Testis (tissue), 3 donors: ENCODE measurements around the gene GLI1. TPM values are rescaled to one million over a fixed set of nuclear protein-coding genes. Genes with fewer than 3 reads are reported as not detected.

ENCODE experiments used
- DNase-seq: peaks from one replicate; pipeline ENCODE4 v3.0.0-alpha.2; 2019
- H3K27ac ChIP-seq, 2 donors: fragments of 200-600 bp; sonication (generic); one replicate each; pipeline ENCODE4 v1.5.1; 2019
- H3K27me3 ChIP-seq: fragments of 200-600 bp; sonication (generic); one replicate; pipeline ENCODE4 v1.5.1; 2019
- H3K36me3 ChIP-seq: fragments of 200-600 bp; sonication (generic); one replicate; pipeline ENCODE4 v1.5.1; 2017; ENCODE audit warnings: low read depth; ENCODE audit errors: missing control alignments
- H3K4me1 ChIP-seq: fragments of 200-600 bp; sonication (generic); one replicate; pipeline ENCODE4 v1.5.1; 2019
- H3K4me3 ChIP-seq, 2 donors: fragments of 200-600 bp; sonication (generic); one replicate each; pipeline ENCODE4 v1.5.1; 2017 to 2019
- H3K9me3 ChIP-seq: fragments of 200-600 bp; sonication (generic); one replicate; pipeline ENCODE4 v1.5.1; 2017
- CTCF ChIP-seq, 3 experiments: fragments of 450-650 bp in 2 of 3; fragments of 200-600 bp in 1 of 3; sonication (generic) in 1 of 3; IDR thresholded peaks; one replicate each; pipeline ENCODE4 v1.5.1; 2016 to 2019; ENCODE audit warnings: antibody characterized with exemption in 3 of 3, mild to moderate bottlenecking in 2 of 3, moderate library complexity in 1 of 3
- POLR2A ChIP-seq: fragments of 450-650 bp; IDR thresholded peaks from one replicate; pipeline ENCODE4 v1.6.1; 2017; ENCODE audit warnings: antibody characterized with exemption, mild to moderate bottlenecking, moderate library complexity
- WGBS, 2 donors: methylation state at CpG; one replicate each; pipeline ENCODE4 v1.1.5; 2018; 5-methylcytosine and 5-hydroxymethylcytosine counted together
- intact Hi-C: fragments of 100-400 bp; cut with DNase I; formaldehyde crosslinking; loops from one replicate; pipeline ENCODE4 v1.15.1; 2023; ENCODE audit warnings: low total_unique reads
- polyA plus RNA-seq: library from polyadenylated mRNA; stranded (reverse); fragments of 350-450 nt; fragmentation: Illumina TruSeq; extraction: RNeasy Lipid Tissue Mini Kit (QIAGEN cat#74804); gene quantifications from one replicate; pipeline ENCODE4 v1.2.3, GENCODE V29; 2014; ENCODE audit warnings: low read depth, low replicate concordance; ENCODE audit not compliant: insufficient read depth
- total RNA-seq, 2 donors: library from RNA; depleted of rRNA; stranded (reverse); fragments of >200 nt; gene quantifications; one replicate each; pipeline ENCODE4 v1.2.3, GENCODE V29; 2016

Gene GLI1
- total and polyA plus RNA-seq, 3 donors from 2014 or later: 8.3 to 18.0 (median 9.3) TPM

GRCh38 chr12:57514720-57515407 is 55.3 kb downstream of the GLI1 start:
- TF ChIP-seq CTCF (IDR thresholded peaks at IDR 0.05) (no peak), POLR2A (no peak)
- intact Hi-C loops: no loop called here
- 93 to 98% methylated on average over 8 to 9 of the region's 9 CpGs for WGBS, 2 donors
- DNase-seq: no peak
- Histone ChIP-seq H3K27ac (no peak overlapping the region), H3K27me3 (no peaks in the 10 kb centered on the region), H3K36me3 (no peaks in the 10 kb centered on the region), H3K4me1 (peaks cover 17% of the 10 kb centered on the region), H3K4me3 (no peak overlapping the region), H3K9me3 (no peaks in the 10 kb centered on the region)

- no peak for DNase-seq
- Histone ChIP-seq H3K36me3 (no peaks in the 10 kb centered on the region), H3K4me3 (no peak overlapping the region), H3K4me1 (peaks cover 17% of the 10 kb centered on the region), H3K27me3 (no peaks in the 10 kb centered on the region), H3K9me3 (no peaks in the 10 kb centered on the region), H3K27ac (no peak overlapping the region)
- intact Hi-C loops: no loop called here
- TF ChIP-seq CTCF (IDR thresholded peaks at IDR 0.05) (no peak), POLR2A (no peak)
- WGBS, 2 donors: 53 to 71% methylated on average over 3 of the region's 3 CpGs
Measured at GRCh38 chr12:57515408-57515933, 55.9 kb downstream of the GLI1 start.

- H3K27me3 ChIP-seq: no peaks in the 10 kb centered on the region
- no peak overlapping the region for H3K27ac ChIP-seq
- TF ChIP-seq POLR2A: no peak
- no peak for TF ChIP-seq CTCF (IDR thresholded peaks at IDR 0.05)
- no peaks in the 10 kb centered on the region for H3K9me3 ChIP-seq
- WGBS, 2 donors: 82 to 83% methylated on average over 11 of the region's 11 CpGs
- H3K4me1 ChIP-seq: peaks cover 17% of the 10 kb centered on the region
- H3K4me3 ChIP-seq: no peak overlapping the region
- intact Hi-C loops: no loop called here
- DNase-seq: no peak
- H3K36me3 ChIP-seq: no peaks in the 10 kb centered on the region
Measured at GRCh38 chr12:57515934-57516541, 56.5 kb downstream of the GLI1 start.

DNA sequence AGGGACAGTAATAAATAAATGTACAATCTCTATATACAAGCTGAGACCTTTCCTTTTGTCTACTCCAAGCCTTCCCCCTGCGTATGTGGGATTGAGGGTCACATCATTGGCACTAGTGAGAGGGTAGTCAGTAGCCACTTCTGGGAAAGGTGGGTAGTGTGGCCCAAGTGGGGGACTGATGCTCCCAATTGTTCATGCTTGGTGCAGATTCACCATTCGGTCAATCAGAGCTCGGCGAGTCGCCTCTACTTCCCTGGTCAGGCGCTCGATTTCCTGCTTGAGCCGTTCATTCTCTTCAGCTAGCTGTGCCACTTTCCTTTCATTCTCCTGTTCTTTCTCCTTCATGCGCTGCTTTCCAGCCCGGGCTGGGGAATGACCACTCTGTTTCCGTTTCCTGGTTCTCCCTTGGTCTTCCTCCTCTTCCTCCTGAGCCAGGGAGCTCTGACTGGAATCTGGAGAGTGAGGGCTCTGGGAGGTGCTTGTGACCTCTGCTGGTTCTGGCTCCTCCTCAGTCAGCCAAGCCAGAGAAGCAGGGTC is 57.1 kb downstream of the GLI1 start:
- 87 to 91% methylated on average over 11 of the region's 11 CpGs for WGBS, 2 donors
- H3K4me1 ChIP-seq: peaks cover 24% of the 10 kb centered on the region
- intact Hi-C loops: no loop called here
- no peaks in the 10 kb centered on the region for H3K9me3 ChIP-seq
- no peaks in the 10 kb centered on the region for H3K36me3 ChIP-seq
- no peaks in the 10 kb centered on the region for H3K27me3 ChIP-seq
- no peak overlapping the region for H3K4me3 ChIP-seq
- no peak for DNase-seq
- H3K27ac ChIP-seq: no peak overlapping the region
- no peak for TF ChIP-seq CTCF (IDR thresholded peaks at IDR 0.05)
